Activated naive CD4-positive, alpha-beta T cell treated with anti-CD3 and anti-CD28 coated beads, Interleukin-2, amount 50 U/mL, for 16 hours (primary cell): ENCODE data around the gene UNC13B.
"Not testable (repeated sequence)": the region's sequence is repeated elsewhere in the genome, so short reads cannot be mapped to it uniquely, and the experiment has no call there.

Experiments used
- DNase-seq: peaks from one replicate; pipeline ENCODE4 v3.0.0-alpha.2; 2020

The UNC13B gene

DNA sequence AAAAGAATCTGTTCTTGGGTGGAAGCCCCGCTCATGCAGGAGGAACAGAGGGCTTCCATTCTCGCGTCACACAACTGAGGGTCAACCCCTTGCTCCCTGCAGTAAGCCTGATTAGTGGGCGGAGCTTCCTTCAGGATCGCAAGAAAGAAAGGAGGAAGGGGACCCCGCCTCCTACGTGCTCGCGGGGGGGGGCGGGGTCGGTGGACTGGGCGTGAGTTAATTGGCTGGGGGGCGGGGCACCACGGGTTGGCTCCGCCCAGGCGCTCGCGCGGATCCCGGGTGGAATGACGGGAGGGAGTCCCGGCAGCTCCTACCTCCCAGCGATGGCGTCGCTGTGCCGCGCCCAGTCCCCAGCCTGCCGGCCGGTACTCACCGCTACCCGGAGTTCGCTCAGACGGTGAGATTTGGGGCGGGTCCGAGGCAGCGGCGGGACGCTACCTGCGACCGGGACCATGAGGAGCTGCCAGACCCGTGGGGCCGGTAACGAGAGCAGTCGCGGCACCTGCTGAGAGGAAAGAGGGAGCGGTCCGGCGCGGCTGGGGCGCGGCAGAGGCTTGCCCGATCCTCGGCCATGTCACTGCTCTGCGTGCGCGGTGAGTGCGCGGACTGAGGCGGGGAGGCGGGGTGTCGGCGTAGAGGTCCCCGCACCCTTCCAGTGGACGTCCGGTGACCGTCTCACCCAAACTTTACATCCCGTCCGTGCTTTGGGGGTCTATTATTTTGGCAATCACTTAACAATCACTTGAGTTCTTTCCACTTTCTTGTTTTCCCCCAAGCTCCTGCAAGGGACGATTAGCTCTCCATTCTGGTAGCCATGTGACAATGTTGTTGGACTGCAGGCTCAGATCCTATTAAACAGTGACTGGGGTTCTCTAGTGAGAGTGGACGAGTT, at the start of gene UNC13B:
Gene UNC13B (plus strand): TSS at position 297 of the 892 bp plus-strand sequence. CDS start 275 bp downstream, at position 572.
- peak; percentile 74 for DNase-seq

DNA sequence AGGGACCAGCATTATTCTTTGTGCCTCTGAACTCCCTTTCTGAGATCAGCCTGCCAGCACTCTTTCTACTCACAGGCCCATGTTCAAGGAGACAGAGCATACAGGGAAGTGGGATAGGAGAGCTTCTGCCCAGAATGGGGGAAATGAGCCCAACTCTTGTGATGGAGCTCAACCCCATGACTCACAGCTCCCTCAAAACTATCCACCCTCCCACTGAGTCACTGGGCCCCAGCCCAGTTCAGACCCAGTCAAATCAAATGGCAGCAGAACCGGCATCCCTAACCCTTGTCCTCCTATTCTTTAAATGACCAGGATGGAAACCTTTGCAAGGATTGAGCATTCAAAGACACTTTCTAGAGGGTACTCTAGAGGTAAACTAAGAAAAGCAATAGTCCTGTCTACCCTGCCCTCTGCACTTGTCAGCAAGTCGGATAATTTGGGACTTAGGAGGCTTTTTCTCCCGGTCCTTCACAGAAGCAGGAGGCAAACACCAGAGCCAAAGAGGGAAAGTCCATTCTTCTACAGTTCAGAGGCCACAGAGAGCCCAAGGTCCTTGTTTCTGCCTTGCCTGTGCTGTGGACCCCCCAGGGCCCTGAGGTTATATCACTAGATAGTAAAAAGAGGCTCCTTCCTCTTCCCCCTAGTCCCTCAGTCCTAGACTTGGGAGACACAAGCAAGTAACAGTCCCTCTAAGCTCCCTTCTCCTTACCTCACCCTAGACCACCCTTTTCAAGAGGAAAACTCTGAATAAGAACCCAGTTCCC, 49.4 kb upstream of the UNC13B start:
- DNase-seq = no peak

DNA sequence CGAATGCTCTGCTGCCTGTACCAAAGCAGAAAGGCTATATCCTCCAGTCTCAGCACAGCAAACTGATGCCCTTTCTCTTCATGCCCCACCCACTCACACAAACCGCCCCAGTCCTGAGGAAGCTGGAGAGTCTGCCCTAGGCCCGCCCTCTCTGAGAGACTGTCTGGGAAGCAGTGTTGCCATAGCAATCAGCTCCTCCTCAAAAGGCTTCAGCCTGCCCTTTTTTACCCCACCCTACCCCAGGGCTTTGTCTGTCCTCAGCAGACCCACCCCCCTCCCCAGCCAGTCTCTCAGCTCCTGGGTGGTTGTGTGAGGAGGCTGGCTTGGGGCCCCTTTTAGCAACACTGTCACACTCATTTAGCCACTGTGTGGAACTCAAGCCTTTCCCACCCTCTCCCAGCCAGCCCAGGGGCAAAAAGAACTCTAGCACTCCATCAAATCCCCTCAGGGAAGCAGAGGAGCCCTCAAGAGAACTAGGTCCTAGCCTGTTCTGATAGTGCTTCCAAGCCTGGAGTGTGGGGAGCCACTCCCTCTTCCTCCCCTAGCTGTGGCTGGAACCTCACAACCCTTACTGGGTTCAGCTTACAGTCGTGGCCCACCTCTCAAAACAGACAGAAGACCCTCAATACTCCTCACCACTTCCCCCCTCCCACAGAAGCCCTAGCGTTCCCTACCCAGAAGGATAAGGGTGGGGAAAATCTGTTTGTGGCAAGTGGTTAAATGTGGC, 47.5 kb upstream of the UNC13B start:
- peak; percentile 47 for DNase-seq

DNA sequence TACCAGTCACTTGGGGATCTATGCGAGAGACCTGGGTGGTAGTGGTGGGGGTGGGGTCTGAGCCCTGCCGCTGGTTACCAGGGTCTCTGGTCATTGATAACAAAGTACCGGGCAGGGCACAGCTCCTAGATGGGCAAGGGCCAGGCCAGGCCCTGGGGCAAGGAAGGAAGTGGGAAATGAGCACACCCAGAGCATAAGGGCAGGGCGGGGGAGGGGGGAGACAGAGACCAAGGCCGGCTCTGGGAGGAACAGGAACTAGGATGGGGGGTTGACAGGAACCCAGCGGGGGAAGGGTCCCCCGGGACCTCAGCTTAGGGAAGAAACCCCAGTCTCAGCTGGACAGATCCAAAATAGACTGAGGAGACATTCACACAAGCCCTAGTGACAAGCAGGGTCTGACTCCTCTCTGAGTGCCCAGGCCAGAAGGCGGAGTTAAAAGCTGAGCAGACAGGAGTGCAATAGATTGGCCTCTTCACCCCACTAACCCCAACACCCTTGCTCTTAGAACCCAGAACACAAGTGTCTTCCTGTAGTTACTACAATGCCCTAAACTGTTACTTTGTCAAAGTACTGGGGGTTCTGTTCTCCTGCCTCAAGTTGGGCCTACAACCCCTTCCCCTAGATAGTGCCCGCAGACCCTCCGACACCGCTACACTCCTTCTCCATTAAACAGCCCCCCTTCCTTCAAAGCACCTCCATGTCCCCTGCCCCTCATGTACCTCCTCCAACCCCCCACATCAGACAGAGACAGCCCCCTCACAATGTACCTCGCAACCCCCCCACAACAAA, 46.8 kb upstream of the UNC13B start:
- peak; percentile 19 for DNase-seq

DNA sequence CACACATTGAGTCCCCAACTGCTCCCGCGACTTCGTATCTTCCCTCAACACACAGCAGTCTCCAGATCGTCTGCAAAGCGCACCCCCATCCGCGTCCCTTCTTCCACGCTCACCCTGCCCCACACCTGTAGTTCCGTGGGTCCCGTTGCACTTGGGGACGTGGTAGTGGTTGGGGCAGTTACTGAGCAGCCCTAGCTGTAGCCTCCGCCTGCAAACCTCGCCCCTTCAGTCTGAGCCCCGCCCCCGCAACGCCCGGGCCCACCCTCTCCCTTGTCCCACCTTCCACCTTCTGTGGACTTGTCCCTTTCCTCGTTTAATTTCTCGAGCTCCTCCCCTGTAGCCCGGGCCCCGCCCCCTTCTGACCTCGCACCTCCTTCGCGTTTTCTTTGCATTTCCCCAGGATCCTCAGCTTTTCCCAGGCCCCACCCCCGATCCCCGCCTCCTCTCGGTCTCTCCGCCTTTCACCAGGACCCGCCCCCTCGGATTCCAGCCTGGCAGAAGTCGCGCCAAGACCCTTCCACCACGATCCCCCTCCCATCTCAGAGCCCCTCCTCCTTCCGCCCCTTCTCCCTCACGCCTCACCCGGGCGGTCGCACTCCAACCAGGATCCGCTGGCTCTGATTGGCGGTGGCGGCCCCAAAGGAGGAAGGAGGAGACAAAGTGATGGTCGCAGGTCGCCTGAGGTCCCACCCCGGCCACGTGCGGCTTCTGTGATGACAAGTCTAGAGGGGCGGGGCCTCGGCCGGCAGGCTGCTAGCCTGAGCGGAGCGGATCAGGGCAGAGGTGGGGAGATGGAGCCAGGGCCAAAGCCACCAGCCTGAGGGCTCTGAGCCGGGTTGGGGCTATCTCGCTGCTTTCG, 45.9 kb upstream of the UNC13B start, which contains the start of gene ATOSB:
Gene ATOSB (minus strand): TSS at position 183 of the 859 bp plus-strand sequence. CDS start 7,588 bp downstream, outside the sequence.
- DNase-seq = peak; percentile 92

DNA sequence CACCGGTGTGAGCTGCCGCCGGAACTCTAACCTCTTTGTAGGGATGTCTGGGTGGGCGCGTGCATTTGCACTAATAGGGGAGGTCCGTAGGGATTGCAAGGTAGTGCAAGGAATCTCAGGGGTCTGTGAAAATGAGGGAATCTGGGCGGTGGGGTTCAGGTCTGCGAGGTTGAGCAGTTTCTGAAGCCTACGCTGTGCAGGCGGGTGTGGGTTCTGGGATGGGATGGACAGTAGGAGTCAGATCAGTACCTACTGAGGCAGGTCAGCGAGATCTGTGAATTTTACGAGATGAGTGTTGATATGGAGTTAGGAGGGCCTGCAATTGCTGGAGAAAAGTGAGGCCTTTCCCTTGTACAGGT, 45.3 kb upstream of the UNC13B start:
- no peak for DNase-seq

DNA sequence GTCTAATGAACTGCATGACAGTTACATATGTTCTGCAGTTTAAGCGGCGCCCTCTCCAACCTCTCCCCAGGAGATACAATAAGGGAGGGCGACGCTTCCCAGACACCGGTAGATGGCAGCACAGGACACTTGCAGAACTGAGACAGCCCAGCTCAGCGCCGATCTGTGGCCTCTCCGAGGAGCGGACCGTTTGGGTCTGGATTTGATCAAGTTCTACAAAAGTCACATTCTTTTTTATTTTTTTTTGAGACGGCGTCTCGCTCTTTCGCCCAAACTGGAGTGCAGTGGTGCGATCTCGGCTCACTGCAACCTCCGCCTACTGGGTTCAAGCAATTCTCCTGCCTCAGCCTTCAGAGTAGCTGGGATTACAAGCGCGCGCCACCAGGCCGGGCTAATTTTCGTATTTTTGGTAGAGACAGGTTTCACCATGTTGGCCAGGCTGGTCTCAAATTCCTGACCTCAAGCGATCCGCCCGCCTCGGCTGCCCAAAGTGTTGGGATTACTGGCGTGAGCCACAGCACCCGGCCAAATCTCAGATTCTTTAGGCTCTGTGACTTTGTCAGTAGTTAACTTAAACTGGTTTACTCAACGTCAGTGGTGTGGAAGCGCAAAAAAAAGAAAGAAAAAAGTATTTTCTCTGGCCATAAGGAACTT, 44.8 kb upstream of the UNC13B start:
- peak; percentile 86 for DNase-seq

DNA sequence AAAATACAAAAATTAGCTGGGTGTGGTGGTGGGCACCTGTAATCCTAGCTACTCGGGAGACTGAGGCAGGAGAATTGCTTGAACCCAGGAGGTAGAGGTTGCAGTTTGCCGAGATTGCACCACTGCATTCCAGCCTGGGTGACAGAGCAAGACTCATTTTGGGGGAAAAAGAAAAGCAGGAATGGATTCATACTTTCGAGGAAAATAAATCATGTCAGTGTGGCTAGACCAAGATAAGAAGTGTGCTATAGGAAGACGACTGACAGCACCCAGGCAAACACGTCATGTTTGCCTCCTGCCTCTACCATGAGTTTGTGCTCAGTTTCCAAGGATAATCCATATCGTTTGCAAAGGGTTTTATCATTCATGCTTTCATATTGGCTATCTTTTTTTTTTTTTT, 26.9 kb upstream of the UNC13B start:
- no peak for DNase-seq

DNA sequence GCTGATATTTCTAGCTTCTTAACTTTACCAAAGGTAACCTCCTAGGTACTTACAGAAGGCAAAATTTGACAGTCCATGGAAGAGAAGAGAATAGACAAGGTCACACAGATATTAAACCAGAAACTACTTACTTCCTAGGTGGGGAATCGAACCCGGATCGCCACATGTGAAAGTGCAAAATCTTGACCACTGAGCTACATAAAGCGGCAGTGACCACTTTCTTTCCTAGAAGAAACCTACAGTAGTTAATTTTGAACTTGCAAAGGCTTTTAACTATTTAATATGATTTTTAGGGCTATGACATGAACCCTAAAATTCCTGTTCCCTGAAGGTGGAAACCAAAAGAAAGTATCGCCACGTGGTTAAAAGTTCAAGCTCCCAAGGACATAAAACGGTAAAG, 25.8 kb upstream of the UNC13B start:
- DNase-seq = no peak

DNA sequence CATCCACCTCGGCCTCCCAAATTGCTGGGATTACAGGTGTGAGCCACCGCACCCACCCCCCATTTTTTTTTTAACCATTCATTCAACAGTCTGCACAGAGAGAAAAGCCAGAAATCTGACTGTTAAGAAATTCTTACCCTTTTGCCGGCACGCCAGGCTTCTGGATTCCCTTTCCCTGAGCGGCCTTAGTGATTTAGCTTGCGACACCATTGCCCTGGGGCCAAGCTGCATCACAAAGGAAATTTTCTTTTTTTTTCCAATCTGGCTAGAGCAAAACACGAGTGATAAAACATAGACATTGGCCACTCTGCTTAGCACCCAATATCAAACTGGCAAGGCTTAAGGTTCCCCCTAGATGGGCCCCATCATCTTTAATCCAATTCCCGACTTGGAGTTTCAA, 24.9 kb upstream of the UNC13B start:
- DNase-seq = no peak

DNA sequence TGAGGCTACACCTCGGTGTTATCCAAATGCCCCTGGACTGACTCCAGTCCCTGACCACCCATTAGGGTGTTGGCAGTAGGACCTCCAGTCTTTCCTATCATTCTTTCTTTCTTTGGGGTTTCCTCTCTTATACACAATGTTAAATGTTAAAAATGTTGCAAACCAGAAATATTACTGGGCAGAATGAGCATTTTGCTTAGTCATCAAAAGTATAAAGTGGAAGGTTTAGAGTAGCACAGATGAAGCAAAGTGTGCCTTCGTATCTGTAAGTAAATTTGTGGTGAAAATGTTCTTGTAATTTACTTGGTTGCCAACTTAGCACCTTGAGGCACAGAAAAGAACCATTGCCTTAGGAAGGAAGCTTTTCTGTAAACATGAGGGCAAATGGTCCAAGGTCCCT, 21.7 kb upstream of the UNC13B start:
- DNase-seq = no peak

DNA sequence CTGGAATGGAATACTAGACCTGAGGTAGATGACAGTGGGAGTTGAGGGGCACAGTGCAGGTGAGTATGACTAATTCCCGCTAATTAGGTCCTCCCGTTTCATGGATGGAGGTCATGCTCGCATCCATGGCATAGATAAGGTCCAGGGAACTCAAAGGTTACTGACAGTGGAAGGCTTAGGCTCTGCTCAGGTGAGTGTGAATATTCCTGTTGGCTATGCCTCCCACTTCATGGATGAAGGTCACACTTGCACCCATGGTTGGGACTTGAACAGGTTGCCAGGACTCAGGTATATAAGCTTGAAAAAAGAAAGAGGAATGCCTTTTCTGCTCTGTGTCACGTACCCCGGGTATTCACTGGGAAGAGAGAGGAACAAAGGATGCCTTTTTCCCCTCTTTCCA, 19.8 kb upstream of the UNC13B start:
- DNase-seq = no peak

DNA sequence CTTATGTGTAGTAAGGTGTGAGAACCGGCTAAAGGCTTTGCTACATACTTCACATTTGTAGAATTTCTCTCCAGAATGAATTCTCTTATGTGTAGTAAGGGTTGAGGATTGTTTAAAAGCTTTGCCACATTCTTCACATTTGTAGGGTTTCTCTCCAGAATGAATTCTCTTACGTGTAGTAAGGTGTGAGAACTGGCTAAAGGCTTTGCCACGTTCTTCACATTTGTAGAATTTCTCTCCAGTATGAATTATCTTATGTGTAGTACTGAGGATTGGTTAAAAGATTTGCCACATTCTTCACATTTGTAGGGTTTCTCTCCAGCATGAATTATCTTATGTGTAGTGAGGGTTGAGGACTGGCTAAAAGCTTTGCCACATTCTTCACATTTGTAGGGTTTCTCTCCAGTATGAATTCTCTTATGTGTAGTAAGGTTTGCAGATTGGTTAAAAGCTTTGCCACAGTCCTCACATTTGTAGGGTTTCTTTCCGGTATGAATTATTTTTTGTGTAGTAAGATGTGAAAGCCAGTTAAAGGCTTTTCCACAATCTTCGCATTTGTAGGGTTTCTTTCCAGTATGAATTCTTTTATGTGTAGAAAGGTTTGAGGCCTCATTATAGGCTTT, 13.8 kb upstream of the UNC13B start:
- DNase-seq = not testable (repeated sequence)

DNA sequence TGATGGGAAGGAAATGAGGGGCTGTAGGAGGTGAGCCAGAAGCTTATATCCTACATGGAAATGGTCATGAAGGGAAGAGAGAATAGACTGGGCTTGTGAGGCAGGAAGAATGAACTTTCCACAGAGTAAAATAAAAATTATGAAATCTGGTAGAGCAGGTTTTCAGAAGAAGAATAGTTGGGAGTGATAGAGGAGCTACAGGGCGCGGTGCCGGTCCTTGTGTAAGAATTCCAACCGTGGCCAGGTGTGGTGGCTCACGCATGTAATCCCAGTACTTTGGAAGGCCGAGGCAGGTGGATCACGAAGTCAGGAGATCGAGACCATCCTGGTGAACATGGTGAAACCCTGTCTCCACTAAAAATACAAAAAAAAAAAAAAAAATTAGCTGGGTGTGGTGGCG, 8.9 kb upstream of the UNC13B start:
- no peak for DNase-seq

DNA sequence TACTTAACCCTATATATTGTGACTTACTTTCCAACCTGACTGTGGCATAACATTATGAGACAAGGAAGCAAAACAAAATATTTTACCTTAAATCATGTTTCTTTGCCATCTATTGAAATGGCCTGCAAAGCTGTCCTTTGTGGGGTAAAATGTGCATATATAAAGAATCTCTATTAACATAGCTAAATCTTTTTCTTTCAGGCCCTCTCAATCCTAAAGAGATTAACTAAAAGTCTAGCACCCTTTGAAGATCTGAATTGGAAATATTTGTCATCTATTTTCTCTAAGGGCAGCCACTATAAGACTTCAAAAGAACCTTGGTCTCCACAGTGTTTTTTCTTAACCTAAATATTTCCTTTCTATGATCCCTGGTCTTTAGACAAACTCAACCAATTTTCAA, 5.0 kb upstream of the UNC13B start:
- DNase-seq = no peak

DNA sequence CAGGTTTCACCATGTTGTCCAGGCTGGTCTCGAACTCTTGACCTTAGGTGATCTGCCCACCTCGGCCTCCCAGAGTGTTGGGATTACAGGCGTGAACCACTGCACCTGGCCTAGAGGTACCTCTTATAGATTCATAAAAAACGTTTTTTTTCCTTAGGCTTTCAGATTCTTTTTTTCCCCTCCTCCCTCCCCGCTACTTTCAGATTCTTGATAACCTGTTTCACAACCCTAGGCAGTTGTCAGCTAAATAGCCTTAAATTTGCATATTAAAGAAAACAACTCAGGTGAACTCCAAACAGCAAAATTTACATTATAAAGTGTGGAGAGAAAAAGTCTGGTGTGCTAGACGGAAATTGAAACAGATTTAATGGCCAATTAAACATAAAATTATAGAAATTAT, 4.0 kb upstream of the UNC13B start:
- not testable (repeated sequence) for DNase-seq

DNA sequence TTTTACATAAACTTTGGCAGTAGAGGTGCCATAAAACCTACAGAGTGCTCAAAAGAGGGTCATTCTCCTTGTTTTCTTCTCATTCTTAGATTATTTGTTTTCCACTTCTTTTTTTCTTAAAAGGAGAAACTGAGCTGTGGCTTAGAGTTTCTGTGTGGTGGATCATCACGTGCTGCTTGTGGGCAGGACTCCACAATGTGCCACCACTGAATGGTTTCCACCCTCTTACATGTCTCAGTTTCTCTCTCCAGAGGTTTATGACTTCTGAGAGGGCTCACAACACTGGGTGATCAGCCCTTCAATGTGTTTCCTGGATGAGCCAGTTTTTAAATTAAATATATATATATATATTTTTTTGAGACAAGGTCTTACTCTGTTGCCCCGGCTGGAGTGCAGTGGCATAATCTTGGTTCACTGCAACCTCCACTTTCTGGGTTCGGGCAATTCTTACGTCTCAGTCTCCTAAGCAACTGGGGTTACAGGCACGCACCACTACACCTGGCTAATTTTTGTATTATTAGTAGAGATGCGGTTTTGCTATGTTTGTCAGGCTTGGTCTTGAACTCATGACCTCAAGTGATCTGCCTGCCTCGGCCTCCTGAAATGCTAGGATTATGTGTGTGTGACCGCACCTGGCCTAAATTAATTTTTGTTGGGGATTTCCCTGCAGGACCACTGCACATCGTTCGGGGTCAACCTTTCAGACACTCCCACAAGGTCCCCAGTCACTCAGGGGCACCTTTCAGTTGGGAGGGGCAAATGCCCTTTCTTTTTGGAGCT, 3.1 kb upstream of the UNC13B start:
- no peak for DNase-seq

DNA sequence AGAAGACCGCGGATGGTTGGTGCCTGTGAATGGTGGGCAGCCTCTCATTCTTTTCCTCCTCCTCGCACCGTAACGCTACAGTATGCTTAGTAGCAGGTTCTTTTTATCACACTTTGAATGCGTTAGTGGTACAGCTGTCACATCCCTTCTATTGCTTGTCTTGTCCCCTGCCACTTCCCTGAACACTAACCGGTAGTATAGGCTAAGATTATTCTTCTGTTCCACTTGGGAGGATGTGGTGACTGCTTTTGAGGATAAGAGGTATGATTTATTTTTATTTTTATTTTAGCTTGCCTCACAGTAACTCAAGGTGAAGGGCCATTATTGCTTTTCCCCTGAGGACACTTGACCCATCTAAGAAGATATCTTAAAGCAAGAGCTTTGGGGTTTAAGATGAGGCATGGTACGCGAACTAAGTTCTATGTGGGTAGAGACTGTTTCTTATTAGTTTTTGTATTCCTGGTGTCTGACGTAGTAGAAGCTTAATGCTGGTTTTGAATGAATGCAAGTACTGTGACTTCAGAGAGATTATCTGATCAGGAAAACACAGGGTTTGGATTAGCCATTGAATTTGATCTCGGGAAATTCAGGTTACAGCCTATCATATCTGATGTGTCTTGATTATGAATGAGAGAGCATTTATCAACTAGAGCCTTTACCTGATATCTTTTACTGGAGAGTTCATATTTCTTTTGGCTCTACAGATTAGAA, 951 bp downstream of the UNC13B start:
- DNase-seq = no peak

DNA sequence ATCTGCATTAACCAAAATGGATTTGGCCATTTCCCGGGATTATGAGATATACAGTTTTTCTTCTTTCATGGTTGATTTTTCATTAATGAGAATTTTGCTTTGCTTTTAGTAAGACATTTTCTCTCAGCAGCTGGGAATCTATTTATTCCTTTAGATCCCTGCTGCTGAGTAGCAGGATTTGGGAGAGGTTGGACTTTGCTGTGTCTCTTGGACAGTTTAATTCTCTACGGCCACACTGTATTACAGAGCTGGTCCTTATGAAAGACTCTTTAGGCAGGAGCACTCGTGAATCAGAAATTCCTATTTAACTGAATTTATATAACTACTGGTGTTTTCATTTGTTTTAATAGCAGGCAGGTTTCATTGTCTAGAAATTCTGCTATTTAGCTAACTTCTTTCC, 1.6 kb downstream of the UNC13B start:
- no peak for DNase-seq
